CD4-positive, alpha-beta T cell treated with Interleukin-12 subunit alpha and Interleukin-12 subunit beta, for 1 hour (primary cell): ENCODE measurements around the gene GPR160.
"Not testable (repeated sequence)": the region's sequence is repeated elsewhere in the genome, so short reads cannot be mapped to it uniquely, and the experiment has no call there.

Experiments
- DNase-seq: peaks from one replicate; pipeline ENCODE4 v3.0.0-alpha.2; 2020

Gene GPR160

GRCh38 chr3:170076715-170077238 lies 39.0 kb downstream of the GPR160 start:
- no peak for DNase-seq

GRCh38 chr3:170077361-170077760 lies 39.6 kb downstream of the GPR160 start:
- no peak for DNase-seq

DNA sequence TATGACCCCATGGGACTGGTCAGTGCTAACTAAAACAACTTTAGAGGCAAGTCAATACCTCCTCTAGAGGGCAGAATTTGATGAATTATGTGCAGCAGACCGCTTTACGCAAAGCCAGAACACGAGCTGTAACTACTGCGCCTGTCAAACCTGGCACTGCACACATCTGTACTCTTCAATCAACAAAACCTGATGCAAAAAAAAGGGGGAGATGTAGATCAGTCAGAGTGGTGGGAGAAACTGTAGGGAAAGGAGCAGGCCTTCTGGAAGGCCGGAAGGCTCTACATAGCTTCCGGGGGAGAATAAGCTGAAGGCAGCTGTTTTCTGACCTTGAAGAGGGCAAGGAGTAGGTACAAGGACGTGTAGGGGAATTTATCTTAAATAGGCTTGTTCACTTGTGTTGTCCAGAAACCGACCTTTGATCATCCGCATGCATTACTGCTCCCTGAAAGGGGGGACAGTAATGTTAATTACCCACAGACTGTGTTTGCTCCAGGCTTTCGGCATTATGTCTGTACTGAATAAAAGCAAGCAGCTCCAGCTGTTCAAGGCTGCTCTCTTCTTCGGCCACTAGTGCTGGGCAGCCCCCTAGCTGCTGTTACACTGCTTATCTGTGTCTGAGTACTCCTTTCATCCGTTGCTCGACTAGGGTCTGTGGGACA lies 41.0 kb downstream of the GPR160 start:
- no peak for DNase-seq

DNA sequence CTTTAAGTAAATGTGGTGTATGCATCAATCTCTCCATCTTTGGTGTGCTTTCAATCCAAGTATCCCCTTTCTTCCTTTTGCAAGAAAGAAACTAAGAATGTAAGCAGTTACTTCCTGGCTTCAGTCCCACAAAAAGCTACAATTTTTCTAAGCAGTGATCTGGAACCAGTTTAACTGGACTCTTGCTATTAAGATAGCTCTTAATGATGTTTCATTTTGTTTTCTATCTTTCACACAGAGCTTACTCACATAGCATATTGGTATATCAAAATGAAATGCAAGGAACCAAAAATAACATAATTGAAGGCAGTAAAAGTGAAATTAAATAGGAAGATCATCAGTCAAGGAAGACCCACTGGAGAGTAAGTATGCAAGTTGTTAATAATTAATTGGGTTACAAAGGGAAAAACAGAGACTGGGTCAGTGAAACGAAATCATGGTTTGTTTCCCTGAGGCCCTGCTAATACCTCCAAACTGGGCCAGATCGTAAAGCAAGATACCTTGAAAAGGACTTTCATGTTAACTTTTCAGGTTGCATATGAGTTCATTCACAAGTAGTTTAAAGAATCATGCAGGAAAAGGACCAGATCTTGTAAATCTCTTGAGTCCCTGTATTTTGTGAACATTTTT lies 41.9 kb downstream of the GPR160 start:
- DNase-seq, result no peak

DNA sequence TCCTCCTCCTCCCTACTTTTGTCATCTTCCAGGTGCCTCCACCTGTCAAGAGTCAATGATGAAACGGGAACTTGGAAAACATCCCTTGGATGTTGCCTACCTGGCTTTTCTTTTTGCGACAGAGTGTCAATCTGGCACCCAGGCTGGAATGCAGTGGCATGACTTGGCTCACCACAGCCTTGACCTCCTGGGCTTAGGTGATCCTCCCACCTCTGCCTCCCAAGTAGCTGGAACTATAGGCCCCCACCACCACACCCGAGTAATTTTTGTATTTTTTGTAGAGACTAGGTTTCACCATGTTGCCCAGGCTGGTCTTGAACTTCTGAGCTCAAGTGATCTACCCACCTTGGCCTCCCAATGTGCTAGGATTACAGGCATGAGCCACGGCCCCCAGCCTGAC lies 42.8 kb downstream of the GPR160 start:
- no peak for DNase-seq

GRCh38 chr3:170081079-170081741 lies 43.4 kb downstream of the GPR160 start:
- no peak for DNase-seq

GRCh38 chr3:170083343-170083742 lies 45.5 kb downstream of the GPR160 start:
- no peak for DNase-seq

DNA sequence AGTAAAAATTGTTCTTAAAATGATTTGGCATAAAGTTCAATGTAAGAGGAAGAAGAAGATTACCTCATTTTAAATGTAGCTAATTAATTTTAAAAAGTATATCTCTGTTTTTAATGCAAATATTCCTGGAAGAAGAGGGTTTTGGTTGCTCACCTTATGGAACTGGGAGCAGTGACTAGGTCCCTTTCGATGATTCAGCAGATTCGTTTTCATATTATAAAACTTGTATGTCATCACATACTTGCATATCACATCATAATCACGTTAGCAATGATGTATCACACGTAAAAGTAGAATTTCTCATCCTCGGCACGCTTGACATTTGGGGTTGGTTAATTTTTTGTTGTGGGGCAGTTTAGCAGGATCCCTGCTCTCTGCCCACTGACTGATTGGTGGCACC lies 47.6 kb downstream of the GPR160 start:
- no peak for DNase-seq

DNA sequence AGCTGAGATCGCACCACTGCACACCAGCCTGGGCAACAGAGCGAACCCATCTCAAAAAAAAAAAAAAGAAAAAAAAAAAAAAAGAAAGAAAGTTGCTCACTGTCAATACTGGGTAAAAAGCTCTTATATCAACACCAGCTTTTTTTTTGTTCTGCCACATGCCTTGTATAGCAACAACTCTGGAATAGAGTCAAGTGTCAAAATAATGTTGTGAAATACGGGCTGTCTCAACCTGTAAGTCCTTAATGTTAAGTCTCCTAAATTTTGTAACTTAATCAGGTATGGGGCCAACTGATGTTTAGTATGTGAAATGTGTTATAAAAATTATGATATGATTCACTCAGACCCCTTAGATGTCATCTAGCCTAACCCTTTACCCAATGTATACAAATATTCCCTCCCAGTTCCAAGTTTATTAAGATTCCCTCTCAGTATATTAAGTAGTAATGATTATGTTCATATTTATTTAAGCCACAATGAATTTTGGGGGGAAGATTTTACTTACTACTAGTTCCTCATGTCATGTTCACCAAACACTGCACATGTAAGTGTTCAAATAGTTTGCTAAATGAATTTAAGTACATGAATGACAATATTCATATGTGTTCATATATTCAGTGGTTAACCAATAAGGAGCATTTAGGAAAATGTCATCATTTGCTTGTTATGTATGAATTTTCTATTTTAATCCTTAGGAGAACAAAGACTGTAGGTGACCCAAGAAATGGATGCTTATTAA lies 52.2 kb downstream of the GPR160 start:
- DNase-seq, result no peak

DNA sequence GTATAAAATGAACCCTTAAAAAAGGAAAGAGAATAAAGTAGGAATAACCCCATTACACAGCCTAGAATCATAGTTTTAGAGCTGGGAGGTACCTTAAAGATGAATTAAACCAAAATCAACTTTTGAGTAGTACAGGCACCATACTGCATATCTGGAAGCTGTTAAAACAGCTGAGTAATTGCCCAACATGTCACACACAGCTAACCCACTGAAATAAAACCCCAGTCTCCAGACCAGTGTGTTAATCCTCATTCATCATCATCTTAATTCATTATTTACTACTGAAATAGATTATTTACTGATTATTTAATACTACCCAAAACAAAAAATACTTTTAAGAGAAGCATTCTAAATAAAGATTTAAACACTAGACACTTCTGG lies 52.8 kb downstream of the GPR160 start:
- no peak for DNase-seq

GRCh38 chr3:170092907-170093306 lies 55.1 kb downstream of the GPR160 start:
- DNase-seq, result no peak

GRCh38 chr3:170095771-170096170 lies 58.0 kb downstream of the GPR160 start:
- DNase-seq, result no peak

DNA sequence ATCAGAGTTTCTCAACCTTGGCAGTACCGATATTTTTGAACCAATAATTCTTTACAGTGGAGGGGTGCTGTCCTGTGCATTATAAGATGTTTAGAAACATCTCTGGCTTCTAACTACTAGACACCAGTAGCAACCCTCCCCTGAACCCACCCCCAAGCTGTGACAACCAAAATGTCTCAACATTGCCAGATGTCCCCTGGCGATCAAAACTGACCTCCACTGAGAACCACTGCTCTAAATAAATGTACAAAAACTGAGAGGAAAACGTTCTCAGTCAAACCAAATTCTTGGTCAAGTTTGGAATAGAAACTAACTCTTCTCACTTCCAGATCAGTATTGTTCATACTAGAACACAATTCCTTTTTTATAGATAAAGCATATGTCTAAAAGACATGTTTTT lies 58.5 kb downstream of the GPR160 start:
- no peak for DNase-seq

DNA sequence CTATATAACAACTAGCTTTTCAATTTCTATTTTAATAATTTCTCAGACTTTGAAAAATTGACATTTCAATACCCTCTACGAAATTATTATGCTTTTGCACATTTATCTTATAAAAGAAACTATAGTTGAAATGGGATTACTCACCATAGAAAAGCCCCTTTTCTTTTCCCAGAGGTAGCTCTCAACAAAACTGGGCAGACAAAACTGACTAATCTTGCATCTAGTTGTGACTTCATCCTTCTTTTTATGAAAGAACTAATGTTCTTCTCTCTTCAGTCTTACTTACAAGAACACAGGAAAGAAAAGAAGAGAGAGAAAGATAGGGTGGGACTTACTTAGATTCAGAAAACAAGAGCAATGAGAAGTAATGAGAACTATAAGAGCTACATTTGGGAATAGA lies 61.0 kb downstream of the GPR160 start:
- DNase-seq, result no peak

GRCh38 chr3:170100944-170101343 lies 63.1 kb downstream of the GPR160 start:
- DNase-seq, result no peak

DNA sequence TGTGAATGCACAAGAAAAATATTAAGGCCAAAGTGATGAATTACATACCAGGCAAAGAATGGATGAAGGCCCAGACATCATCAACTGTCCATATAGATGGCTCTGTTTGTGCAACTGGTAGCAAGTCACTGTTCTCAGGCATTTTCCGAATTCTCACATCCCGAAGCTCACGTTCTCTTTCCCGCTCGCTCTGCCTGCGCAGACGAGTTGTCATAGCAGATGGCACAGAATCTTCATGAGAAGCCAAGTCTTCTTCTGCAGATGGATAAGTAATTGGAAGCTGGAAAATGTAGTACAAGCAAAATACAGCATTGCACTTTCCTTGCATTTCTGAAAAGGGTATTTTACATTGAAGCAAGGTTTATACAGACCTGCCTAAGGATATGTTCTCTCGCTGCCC lies 64.6 kb downstream of the GPR160 start:
- no peak for DNase-seq

- no peak for DNase-seq
Measured at GRCh38 chr3:170107941-170108340, 70.1 kb downstream of the GPR160 start.

DNA sequence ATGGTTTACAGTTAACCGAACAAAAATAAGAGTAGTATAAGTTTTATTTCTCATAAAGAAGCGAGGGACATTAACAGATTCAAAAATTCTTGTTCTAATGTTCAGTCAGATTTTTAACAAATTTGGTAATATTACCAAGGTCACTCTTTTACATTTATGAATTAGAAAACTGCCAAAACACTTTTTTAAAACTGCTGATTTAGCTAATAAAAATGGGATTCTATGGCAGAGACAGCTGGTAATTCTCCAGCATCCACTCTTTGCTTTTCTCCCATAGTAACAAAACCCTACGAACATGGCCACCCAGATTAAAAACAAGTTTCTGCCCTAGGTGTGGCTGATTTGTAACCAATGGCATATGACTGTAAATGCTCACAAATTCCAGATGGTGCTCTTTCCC lies 71.2 kb downstream of the GPR160 start:
- no peak for DNase-seq

- no peak for DNase-seq
Measured at GRCh38 chr3:170109579-170110293, 71.9 kb downstream of the GPR160 start.

GRCh38 chr3:170111147-170111771 lies 73.5 kb downstream of the GPR160 start:
- no peak for DNase-seq

DNA sequence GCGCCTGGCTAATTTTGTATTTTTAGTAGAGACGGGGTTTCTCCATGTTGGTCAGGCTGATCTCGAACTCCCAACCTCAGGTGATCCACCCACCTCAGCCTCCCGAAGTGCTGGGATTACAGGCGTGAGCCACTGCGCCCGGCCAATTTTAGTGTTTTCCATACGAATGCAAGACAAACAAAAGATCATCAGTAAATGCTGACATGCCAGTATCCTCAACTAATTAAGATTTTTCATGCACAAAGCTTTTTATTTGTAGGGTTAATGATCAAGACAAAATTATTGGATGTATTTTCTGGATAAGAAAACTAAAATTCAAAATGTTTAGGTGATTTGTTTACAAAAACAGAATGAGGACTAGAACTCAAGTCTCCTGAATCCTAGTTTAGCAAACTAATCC lies 76.4 kb downstream of the GPR160 start:
- DNase-seq, result not testable (repeated sequence)

- no peak for DNase-seq
Measured at GRCh38 chr3:170117134-170117533, 79.3 kb downstream of the GPR160 start.
